Measurements from ENCODE around the gene EDIL3. TPM values are rescaled to one million over a fixed set of nuclear protein-coding genes. Genes with fewer than 3 reads are reported as not detected.

EDIL3 gene
- total and polyA plus RNA-seq, 2 of the 13 experiments (the other 11 are each of a cell fraction or from before 2014, with no cell fraction given), result 0.01 TPM; not detected in 1

DNA sequence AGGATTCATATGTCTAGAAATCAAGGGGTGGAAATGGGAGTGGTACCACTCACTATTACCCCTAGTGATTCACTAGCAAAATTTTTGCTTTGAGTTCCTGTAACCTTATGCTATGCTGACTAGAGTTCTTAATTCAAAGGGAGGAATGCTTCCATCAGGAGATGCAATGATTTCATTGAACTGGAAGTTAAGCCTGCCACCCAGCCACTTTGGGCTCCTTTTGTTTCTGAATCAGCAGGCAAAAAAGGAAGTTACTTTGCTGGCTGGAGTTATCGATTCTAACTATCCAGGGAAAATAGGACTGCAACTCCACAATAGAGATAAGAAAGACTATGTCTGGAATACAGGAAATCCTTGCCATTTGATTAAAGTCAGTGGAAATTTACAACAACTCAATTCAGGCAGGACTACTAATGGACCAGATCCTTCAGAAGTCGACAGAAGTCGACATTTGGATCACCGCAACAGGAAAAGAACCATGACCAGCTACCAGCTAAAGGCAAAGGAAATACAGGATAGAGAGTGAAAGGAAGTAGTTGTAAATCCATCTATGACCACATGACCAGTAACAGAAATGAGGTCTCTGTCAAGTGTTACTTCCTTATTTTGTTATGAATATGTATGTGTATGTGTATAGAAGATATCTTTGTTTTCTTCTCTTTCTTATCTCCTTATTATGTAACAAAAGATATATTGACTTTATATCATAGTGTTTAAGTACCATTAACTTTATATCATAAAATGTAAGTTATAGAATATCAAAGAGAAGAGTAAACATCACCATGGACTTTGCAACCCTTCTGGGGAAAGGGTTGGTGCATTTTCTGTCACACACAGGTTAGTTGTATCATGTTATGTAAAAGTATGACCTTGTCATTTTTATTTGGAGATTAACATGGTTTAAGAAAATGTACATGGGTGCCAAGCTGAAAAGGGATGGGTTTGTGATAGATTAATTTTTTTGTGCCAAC, 465.3 kb downstream of the EDIL3 start:
- Histone ChIP-seq H3K27ac (ENCODE audit: extremely low read length, insufficient read depth, low read length) (no peak overlapping the region), H4K20me1 (ENCODE audit: insufficient read depth, low read length) (no peaks in the 10 kb centered on the region), H2AFZ (ENCODE audit: low read length) (no peak overlapping the region), H3K9me3 (ENCODE audit: low read length) (no peaks in the 10 kb centered on the region), H3K9ac (ENCODE audit: insufficient read depth, low read depth, low read length) (no peak overlapping the region), H3K4me2 (ENCODE audit: low read depth, low read length) (no peak overlapping the region), H3K4me1 (ENCODE audit: insufficient read depth, low read length) (no peaks in the 10 kb centered on the region), H3K27me3 (ENCODE audit: control insufficient read depth in 1 of 2, insufficient read depth in 2 of 2, low read length in 2 of 2) (no peaks in the 10 kb centered on the region), H3K36me3 (replicated peaks in 1 of 2; ENCODE audit: control insufficient read depth in 1 of 2, insufficient read depth in 2 of 2, low read length in 2 of 2) (no peaks in the 10 kb centered on the region), H3K4me3 (replicated peaks in 1 of 3; ENCODE audit: insufficient read depth in 1 of 3, low read depth in 2 of 3, low read length in 3 of 3) (no peak overlapping the region), H3K79me2 (ENCODE audit: insufficient read depth, low read length) (no peaks in the 10 kb centered on the region)
- TF ChIP-seq POLR2G (IDR thresholded peaks at IDR 0.05; ENCODE audit: low read depth, low read length) (no peak), SIN3A (IDR thresholded peaks at IDR 0.05; ENCODE audit: borderline replicate concordance, low read depth, low read length) (no peak), PHF8 (CRISPR knock-in tag; IDR thresholded peaks at IDR 0.05) (no peak), ZNF619 (CRISPR knock-in tag; IDR thresholded peaks at IDR 0.05) (no peak), ATF1 (CRISPR knock-in tag; IDR thresholded peaks at IDR 0.05) (no peak), ETV6 (CRISPR knock-in tag; conservative IDR thresholded peaks at IDR 0.05) (no peak)
- TF ChIP-seq, protein P1, sequence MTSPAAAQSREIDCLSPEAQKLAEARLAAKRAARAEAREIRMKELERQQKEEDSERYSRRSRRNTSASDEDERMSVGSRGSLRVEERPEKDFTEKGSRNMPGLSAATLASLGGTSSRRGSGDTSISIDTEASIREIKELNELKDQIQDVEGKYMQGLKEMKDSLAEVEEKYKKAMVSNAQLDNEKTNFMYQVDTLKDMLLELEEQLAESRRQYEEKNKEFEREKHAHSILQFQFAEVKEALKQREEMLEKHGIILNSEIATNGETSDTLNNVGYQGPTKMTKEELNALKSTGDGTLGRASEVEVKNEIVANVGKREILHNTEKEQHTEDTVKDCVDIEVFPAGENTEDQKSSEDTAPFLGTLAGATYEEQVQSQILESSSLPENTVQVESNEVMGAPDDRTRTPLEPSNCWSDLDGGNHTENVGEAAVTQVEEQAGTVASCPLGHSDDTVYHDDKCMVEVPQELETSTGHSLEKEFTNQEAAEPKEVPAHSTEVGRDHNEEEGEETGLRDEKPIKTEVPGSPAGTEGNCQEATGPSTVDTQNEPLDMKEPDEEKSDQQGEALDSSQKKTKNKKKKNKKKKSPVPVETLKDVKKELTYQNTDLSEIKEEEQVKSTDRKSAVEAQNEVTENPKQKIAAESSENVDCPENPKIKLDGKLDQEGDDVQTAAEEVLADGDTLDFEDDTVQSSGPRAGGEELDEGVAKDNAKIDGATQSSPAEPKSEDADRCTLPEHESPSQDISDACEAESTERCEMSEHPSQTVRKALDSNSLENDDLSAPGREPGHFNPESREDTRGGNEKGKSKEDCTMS (CRISPR knock-in tag; conservative IDR thresholded peaks at IDR 0.05), result no peak
- TF ChIP-seq, protein P2, sequence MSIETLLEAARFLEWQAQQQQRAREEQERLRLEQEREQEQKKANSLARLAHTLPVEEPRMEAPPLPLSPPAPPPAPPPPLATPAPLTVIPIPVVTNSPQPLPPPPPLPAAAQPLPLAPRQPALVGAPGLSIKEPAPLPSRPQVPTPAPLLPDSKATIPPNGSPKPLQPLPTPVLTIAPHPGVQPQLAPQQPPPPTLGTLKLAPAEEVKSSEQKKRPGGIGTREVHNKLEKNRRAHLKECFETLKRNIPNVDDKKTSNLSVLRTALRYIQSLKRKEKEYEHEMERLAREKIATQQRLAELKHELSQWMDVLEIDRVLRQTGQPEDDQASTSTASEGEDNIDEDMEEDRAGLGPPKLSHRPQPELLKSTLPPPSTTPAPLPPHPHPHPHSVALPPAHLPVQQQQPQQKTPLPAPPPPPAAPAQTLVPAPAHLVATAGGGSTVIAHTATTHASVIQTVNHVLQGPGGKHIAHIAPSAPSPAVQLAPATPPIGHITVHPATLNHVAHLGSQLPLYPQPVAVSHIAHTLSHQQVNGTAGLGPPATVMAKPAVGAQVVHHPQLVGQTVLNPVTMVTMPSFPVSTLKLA (IDR thresholded peaks at IDR 0.05), result no peak
- TF ChIP-seq, protein P3, sequence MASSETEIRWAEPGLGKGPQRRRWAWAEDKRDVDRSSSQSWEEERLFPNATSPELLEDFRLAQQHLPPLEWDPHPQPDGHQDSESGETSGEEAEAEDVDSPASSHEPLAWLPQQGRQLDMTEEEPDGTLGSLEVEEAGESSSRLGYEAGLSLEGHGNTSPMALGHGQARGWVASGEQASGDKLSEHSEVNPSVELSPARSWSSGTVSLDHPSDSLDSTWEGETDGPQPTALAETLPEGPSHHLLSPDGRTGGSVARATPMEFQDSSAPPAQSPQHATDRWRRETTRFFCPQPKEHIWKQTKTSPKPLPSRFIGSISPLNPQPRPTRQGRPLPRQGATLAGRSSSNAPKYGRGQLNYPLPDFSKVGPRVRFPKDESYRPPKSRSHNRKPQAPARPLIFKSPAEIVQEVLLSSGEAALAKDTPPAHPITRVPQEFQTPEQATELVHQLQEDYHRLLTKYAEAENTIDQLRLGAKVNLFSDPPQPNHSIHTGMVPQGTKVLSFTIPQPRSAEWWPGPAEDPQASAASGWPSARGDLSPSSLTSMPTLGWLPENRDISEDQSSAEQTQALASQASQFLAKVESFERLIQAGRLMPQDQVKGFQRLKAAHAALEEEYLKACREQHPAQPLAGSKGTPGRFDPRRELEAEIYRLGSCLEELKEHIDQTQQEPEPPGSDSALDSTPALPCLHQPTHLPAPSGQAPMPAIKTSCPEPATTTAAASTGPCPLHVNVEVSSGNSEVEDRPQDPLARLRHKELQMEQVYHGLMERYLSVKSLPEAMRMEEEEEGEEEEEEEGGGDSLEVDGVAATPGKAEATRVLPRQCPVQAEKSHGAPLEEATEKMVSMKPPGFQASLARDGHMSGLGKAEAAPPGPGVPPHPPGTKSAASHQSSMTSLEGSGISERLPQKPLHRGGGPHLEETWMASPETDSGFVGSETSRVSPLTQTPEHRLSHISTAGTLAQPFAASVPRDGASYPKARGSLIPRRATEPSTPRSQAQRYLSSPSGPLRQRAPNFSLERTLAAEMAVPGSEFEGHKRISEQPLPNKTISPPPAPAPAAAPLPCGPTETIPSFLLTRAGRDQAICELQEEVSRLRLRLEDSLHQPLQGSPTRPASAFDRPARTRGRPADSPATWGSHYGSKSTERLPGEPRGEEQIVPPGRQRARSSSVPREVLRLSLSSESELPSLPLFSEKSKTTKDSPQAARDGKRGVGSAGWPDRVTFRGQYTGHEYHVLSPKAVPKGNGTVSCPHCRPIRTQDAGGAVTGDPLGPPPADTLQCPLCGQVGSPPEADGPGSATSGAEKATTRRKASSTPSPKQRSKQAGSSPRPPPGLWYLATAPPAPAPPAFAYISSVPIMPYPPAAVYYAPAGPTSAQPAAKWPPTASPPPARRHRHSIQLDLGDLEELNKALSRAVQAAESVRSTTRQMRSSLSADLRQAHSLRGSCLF (CRISPR knock-in tag; IDR thresholded peaks at IDR 0.05; ENCODE audit: borderline replicate concordance), result no peak
- DNase-seq (ENCODE audit: low spot score) (no peak), ATAC-seq (no peak), FAIRE-seq (no peak)
- CTCF ChIA-PET (ENCODE audit: low intra/inter-chr PET ratio, low total read pairs), result no interaction called here
- in situ Hi-C loops (cut with HindIII; ENCODE audit: extremely low pct_ligation_motif_present, low pct_unique_long_range_greater_than_20kb), result no loop called here
- no TSS peak for BruUV-seq (replicated peaks)
- intact Hi-C loops (cut with micrococcal nuclease; ENCODE audit: unreplicated experiment), result loop anchor here (10.0 kb wide), 1 partner anchor 335 kb away; no protein-coding TSS in a partner anchor
- WGBS (ENCODE audit: low lambda C conversion rate), result 26% methylated on average over 4 of the region's 4 CpGs
- POLR2A ChIA-PET, result no interaction called here

Measured in HepG2 (cell line).